HG03095 (cell line): Measurements from ENCODE around the gene MRRF.

Experiments
- ATAC-seq: cut with Tn5 transposase; IDR thresholded peaks from one replicate; pipeline ENCODE4 v1.9.1; 2021; ENCODE audit warnings: moderate library complexity; ENCODE audit not compliant: unreplicated experiment

Gene MRRF

GRCh38 chr9:122228191-122228567 lies 36.5 kb upstream of the MRRF start:
- ATAC-seq: no peak

- no peak for ATAC-seq
Observed at GRCh38 chr9:122228568-122229484, 35.9 kb upstream of the MRRF start, which contains the start of gene LHX6. TSS of gene LHX6 (minus strand) at chr9:122228957. CDS start at chr9:122228740, 217 bp downstream.

- ATAC-seq: no peak
Observed at GRCh38 chr9:122229485-122229837, 35.2 kb upstream of the MRRF start.

- ATAC-seq: no peak
Observed at GRCh38 chr9:122232796-122233306, 31.8 kb upstream of the MRRF start.

GRCh38 chr9:122234022-122234748 lies 30.5 kb upstream of the MRRF start:
- ATAC-seq: no peak

GRCh38 chr9:122236681-122237080 lies 28.0 kb upstream of the MRRF start:
- ATAC-seq: no peak

- ATAC-seq: no peak
Observed at GRCh38 chr9:122239722-122240121, 25.0 kb upstream of the MRRF start.

GRCh38 chr9:122244349-122244748 lies 20.3 kb upstream of the MRRF start:
- no peak for ATAC-seq

- ATAC-seq: no peak
Observed at GRCh38 chr9:122246666-122247065, 18.0 kb upstream of the MRRF start.

- ATAC-seq: no peak
Observed at GRCh38 chr9:122248448-122248865, 16.2 kb upstream of the MRRF start.

GRCh38 chr9:122251351-122251750 lies 13.3 kb upstream of the MRRF start:
- no peak for ATAC-seq

GRCh38 chr9:122252796-122253195 lies 11.9 kb upstream of the MRRF start:
- ATAC-seq: no peak

- ATAC-seq: no peak
Observed at GRCh38 chr9:122254761-122255160, 9.9 kb upstream of the MRRF start.

- ATAC-seq: no peak
Observed at GRCh38 chr9:122256206-122256605, 8.5 kb upstream of the MRRF start.

- ATAC-seq: no peak
Observed at GRCh38 chr9:122258886-122259415, 5.7 kb upstream of the MRRF start.

GRCh38 chr9:122261469-122261881 lies 3.2 kb upstream of the MRRF start:
- ATAC-seq: no peak

GRCh38 chr9:122262073-122262472 lies 2.6 kb upstream of the MRRF start:
- ATAC-seq: no peak

- no peak for ATAC-seq
Observed at GRCh38 chr9:122263699-122264349, 858 bp upstream of the MRRF start.

GRCh38 chr9:122265149-122265915 lies 650 bp downstream of the MRRF start:
- ATAC-seq: peak; percentile 40

- ATAC-seq: no peak
Observed at GRCh38 chr9:122268041-122268814, 3.5 kb downstream of the MRRF start.
